HepG2 (cell line): ENCODE measurements around the gene NINL. TPM values are rescaled to one million over a fixed set of nuclear protein-coding genes. Genes with fewer than 3 reads are reported as not detected.

Source experiments
- ETV6 ChIP-seq: sonication (generic); formaldehyde crosslinking; conservative IDR thresholded peaks from 2 replicates; pipeline ENCODE4 v1.4.0; 2020; ENCODE audit warnings: missing genetic modification reagents
- HDAC6 ChIP-seq: fragments of 200-600 bp; sonication (generic); IDR thresholded peaks from 2 replicates; pipeline ENCODE4 v1.7.0; 2017; ENCODE audit warnings: mild to moderate bottlenecking, antibody characterized with exemption, low read length, low read depth
- MAFK ChIP-seq, 2 experiments: IDR thresholded peaks in 1 of 2; conservative IDR thresholded peaks in 1 of 2; 2 replicates each; pipeline ENCODE4 v1.6.1; 2011; ENCODE audit warnings: improper control_type of control experiment in 2 of 2, low read length in 2 of 2
- PHF20 ChIP-seq: sonication (generic); formaldehyde crosslinking; IDR thresholded peaks from 2 replicates; pipeline ENCODE4 v1.5.0; 2020; ENCODE audit warnings: mild to moderate bottlenecking, missing genetic modification reagents
- RELA ChIP-seq: sonication (generic); formaldehyde crosslinking; IDR thresholded peaks from 2 replicates; pipeline ENCODE4 v1.4.0; 2020; ENCODE audit warnings: missing genetic modification reagents
- RFX5 ChIP-seq: IDR thresholded peaks from 2 replicates; pipeline ENCODE4 v1.6.1; 2011; ENCODE audit warnings: low read depth, low read length, improper control_type of control experiment
- SRSF9 ChIP-seq: fragments of 200-400 bp; formaldehyde crosslinking; IDR thresholded peaks from 2 replicates; pipeline ENCODE4 v1.6.1; 2018; ENCODE audit warnings: borderline replicate concordance, mild to moderate bottlenecking, low read depth, low read length; ENCODE audit not compliant: insufficient read depth, poor library complexity, severe bottlenecking
- TCF7 ChIP-seq: sonication (generic); IDR thresholded peaks from 2 replicates; pipeline ENCODE4 v1.6.1; 2016; ENCODE audit warnings: antibody characterized with exemption, low read depth
- ZBTB8A ChIP-seq: sonication (generic); formaldehyde crosslinking; IDR thresholded peaks from 2 replicates; pipeline ENCODE4 v1.4.0; 2020; ENCODE audit warnings: mild to moderate bottlenecking, low read depth, missing genetic modification reagents, borderline replicate concordance
- ZFY ChIP-seq: sonication (generic); formaldehyde crosslinking; IDR thresholded peaks from 2 replicates; pipeline ENCODE4 v1.4.0; 2020; ENCODE audit warnings: missing genetic modification reagents
- ZNF382 ChIP-seq: sonication (generic); formaldehyde crosslinking; IDR thresholded peaks from 2 replicates; pipeline ENCODE4 v1.5.0; 2020; ENCODE audit warnings: missing genetic modification reagents, mild to moderate bottlenecking, borderline replicate concordance
- ZNF432 ChIP-seq: sonication (generic); formaldehyde crosslinking; IDR thresholded peaks from 2 replicates; pipeline ENCODE4 v1.5.0; 2020; ENCODE audit warnings: missing genetic modification reagents, mild to moderate bottlenecking, borderline replicate concordance
- ZNF577 ChIP-seq: sonication (generic); formaldehyde crosslinking; IDR thresholded peaks from 2 replicates; pipeline ENCODE4 v1.4.0; 2020; ENCODE audit warnings: mild to moderate bottlenecking, low read depth, missing genetic modification reagents, borderline replicate concordance
- ZNF737 ChIP-seq: sonication (generic); formaldehyde crosslinking; IDR thresholded peaks from 2 replicates; pipeline ENCODE4 v1.5.0; 2020; ENCODE audit warnings: missing genetic modification reagents, mild to moderate bottlenecking, borderline replicate concordance
- polyA plus RNA-seq, 8 experiments: library from polyadenylated mRNA; depleted of rRNA in 3 of 8; stranded (reverse) in 7 of 8; unstranded in 1 of 8; fragments of >200 nt; fragmentation: Illumina TruSeq in 4 of 8; extraction: Trizol in 4 of 8; gene quantifications; 2 replicates each; pipeline versions ENCODE4 v1.2.1 to v1.2.3, GENCODE V29; 2011 to 2016; ENCODE audit warnings: low read depth in 4 of 8, missing spikeins in 1 of 8, mixed read lengths in 1 of 8; ENCODE audit not compliant: insufficient read depth in 1 of 8
- total RNA-seq, 5 experiments: library from RNA; depleted of rRNA; stranded (reverse); fragments of >200 nt; fragmentation: Illumina TruSeq; extraction: Trizol; gene quantifications; 2 replicates each; pipeline ENCODE4 v1.2.3, GENCODE V29; 2016; ENCODE audit warnings: low read depth in 1 of 5
- TF ChIP-seq, protein P1 (sequence below): sonication (generic); formaldehyde crosslinking; conservative IDR thresholded peaks from 2 replicates; pipeline ENCODE4 v1.4.0; 2020; ENCODE audit warnings: missing genetic modification reagents
- TF ChIP-seq, protein P2 (sequence below): sonication (generic); formaldehyde crosslinking; IDR thresholded peaks from 2 replicates; pipeline ENCODE4 v1.5.0; 2020; ENCODE audit warnings: mild to moderate bottlenecking, missing genetic modification reagents
- TF ChIP-seq, protein P3 (sequence below): sonication (generic); formaldehyde crosslinking; IDR thresholded peaks from 2 replicates; pipeline ENCODE4 v1.4.0; 2020; ENCODE audit warnings: mild to moderate bottlenecking, missing genetic modification reagents
- TF ChIP-seq, protein P4 (sequence below): sonication (generic); formaldehyde crosslinking; IDR thresholded peaks from 2 replicates; pipeline ENCODE4 v1.4.0; 2020; ENCODE audit warnings: mild to moderate bottlenecking, missing genetic modification reagents
- TF ChIP-seq, protein P5 (sequence below): sonication (generic); formaldehyde crosslinking; IDR thresholded peaks from 2 replicates; pipeline ENCODE4 v1.8.0; 2022; ENCODE audit warnings: mild to moderate bottlenecking, missing genetic modification reagents, borderline replicate concordance

NINL gene
- total and polyA plus RNA-seq, 2 of the 13 experiments (the other 11 are each of a cell fraction or from before 2014, with no cell fraction given) = 32.3 to 34.3 TPM

DNA sequence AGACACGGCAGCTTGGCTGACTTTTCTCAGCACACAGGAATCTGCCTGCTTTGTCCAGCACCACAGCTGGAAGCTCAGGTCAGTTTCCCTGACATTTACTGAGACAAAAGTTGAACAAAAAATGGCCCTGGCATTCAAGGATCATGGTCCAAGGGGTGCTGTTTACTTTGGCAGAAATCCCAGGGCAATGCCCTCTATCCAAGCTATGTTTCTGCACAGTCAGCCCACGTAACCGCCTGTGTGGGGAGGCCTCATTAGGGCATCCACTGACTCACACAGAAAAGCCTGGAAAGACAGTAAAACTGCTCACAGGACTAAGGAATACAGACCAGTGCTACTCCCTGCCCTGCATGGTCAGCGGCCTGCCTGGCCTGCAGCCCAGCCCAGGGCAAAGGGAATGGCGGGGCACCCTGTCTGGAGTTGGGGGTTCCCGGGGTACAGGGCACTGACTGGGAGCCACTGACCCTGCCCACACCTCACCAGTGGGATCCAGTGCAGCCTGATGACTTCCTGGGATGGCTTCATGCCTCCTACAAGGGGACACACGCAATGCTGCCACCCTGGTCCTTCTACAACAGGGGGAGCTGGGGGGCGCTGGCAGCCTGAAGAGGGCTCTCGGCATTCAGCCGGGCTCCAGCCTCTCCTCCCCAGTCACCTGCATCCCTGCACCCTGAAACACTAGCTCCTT is 77.1 kb downstream of the NINL start (continued):
- TF ChIP-seq, protein P1, sequence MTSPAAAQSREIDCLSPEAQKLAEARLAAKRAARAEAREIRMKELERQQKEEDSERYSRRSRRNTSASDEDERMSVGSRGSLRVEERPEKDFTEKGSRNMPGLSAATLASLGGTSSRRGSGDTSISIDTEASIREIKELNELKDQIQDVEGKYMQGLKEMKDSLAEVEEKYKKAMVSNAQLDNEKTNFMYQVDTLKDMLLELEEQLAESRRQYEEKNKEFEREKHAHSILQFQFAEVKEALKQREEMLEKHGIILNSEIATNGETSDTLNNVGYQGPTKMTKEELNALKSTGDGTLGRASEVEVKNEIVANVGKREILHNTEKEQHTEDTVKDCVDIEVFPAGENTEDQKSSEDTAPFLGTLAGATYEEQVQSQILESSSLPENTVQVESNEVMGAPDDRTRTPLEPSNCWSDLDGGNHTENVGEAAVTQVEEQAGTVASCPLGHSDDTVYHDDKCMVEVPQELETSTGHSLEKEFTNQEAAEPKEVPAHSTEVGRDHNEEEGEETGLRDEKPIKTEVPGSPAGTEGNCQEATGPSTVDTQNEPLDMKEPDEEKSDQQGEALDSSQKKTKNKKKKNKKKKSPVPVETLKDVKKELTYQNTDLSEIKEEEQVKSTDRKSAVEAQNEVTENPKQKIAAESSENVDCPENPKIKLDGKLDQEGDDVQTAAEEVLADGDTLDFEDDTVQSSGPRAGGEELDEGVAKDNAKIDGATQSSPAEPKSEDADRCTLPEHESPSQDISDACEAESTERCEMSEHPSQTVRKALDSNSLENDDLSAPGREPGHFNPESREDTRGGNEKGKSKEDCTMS (CRISPR knock-in tag) = no peak
- TF ChIP-seq PHF20 (CRISPR knock-in tag) = peak; percentile 59; the same call in 1 of the 2 replicates
- no peak; the same call in 1 of the 2 replicates for TF ChIP-seq RFX5
- no peak for TF ChIP-seq ZNF432 (CRISPR knock-in tag)
- TF ChIP-seq, protein P2, sequence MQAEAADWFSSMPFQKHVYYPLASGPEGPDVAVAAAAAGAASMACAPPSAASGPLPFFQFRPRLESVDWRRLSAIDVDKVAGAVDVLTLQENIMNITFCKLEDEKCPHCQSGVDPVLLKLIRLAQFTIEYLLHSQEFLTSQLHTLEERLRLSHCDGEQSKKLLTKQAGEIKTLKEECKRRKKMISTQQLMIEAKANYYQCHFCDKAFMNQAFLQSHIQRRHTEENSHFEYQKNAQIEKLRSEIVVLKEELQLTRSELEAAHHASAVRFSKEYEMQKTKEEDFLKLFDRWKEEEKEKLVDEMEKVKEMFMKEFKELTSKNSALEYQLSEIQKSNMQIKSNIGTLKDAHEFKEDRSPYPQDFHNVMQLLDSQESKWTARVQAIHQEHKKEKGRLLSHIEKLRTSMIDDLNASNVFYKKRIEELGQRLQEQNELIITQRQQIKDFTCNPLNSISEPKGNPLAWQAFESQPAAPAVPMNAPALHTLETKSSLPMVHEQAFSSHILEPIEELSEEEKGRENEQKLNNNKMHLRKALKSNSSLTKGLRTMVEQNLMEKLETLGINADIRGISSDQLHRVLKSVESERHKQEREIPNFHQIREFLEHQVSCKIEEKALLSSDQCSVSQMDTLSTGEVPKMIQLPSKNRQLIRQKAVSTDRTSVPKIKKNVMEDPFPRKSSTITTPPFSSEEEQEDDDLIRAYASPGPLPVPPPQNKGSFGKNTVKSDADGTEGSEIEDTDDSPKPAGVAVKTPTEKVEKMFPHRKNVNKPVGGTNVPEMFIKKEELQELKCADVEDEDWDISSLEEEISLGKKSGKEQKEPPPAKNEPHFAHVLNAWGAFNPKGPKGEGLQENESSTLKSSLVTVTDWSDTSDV (CRISPR knock-in tag) = no peak; the same call in 1 of the 2 replicates
- TF ChIP-seq, protein P3, sequence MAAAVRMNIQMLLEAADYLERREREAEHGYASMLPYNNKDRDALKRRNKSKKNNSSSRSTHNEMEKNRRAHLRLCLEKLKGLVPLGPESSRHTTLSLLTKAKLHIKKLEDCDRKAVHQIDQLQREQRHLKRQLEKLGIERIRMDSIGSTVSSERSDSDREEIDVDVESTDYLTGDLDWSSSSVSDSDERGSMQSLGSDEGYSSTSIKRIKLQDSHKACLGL = peak; percentile 69
- TF ChIP-seq SRSF9 = no peak
- TF ChIP-seq TCF7 = peak; percentile 71
- TF ChIP-seq, protein P4, sequence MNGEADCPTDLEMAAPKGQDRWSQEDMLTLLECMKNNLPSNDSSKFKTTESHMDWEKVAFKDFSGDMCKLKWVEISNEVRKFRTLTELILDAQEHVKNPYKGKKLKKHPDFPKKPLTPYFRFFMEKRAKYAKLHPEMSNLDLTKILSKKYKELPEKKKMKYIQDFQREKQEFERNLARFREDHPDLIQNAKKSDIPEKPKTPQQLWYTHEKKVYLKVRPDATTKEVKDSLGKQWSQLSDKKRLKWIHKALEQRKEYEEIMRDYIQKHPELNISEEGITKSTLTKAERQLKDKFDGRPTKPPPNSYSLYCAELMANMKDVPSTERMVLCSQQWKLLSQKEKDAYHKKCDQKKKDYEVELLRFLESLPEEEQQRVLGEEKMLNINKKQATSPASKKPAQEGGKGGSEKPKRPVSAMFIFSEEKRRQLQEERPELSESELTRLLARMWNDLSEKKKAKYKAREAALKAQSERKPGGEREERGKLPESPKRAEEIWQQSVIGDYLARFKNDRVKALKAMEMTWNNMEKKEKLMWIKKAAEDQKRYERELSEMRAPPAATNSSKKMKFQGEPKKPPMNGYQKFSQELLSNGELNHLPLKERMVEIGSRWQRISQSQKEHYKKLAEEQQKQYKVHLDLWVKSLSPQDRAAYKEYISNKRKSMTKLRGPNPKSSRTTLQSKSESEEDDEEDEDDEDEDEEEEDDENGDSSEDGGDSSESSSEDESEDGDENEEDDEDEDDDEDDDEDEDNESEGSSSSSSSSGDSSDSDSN = peak; percentile 87
- TF ChIP-seq RELA (CRISPR knock-in tag) = 0 out of 2 replicates have a peak, but pooled peaks have one; percentile 12
- no peak for TF ChIP-seq ZNF382 (CRISPR knock-in tag)
- peak; percentile 70; the same call in 1 of the 2 replicates for TF ChIP-seq ZBTB8A (CRISPR knock-in tag)
- peak; percentile 97 to 100 for TF ChIP-seq MAFK (conservative IDR thresholded peaks at IDR 0.05 in 1 of 2, IDR thresholded peaks at IDR 0.05 in 1 of 2; ENCODE audit: low read length in 2 of 2)
- TF ChIP-seq ZFY = peak; percentile 82
- no peak for TF ChIP-seq ZNF737 (CRISPR knock-in tag)
- TF ChIP-seq ZNF577 (CRISPR knock-in tag) = no peak
- no peak for TF ChIP-seq HDAC6
- 0 out of 2 replicates have a peak, but pooled peaks have one; percentile 17 for TF ChIP-seq ETV6 (CRISPR knock-in tag)
- TF ChIP-seq, protein P5, sequence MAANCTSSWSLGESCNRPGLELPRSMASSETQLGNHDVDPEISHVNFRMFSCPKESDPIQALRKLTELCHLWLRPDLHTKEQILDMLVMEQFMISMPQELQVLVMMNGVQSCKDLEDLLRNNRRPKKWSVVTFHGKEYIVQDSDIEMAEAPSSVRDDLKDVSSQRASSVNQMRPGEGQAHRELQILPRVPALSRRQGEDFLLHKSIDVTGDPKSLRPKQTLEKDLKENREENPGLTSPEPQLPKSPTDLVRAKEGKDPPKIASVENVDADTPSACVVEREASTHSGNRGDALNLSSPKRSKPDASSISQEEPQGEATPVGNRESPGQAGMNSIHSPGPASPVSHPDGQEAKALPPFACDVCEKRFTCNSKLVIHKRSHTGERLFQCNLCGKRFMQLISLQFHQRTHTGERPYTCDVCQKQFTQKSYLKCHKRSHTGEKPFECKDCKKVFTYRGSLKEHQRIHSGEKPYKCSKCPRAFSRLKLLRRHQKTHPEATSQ (CRISPR knock-in tag) = peak; percentile 88; the same call in 1 of the 2 replicates
